Measurements from ENCODE around the gene CCDC137.

The CCDC137 gene

DNA sequence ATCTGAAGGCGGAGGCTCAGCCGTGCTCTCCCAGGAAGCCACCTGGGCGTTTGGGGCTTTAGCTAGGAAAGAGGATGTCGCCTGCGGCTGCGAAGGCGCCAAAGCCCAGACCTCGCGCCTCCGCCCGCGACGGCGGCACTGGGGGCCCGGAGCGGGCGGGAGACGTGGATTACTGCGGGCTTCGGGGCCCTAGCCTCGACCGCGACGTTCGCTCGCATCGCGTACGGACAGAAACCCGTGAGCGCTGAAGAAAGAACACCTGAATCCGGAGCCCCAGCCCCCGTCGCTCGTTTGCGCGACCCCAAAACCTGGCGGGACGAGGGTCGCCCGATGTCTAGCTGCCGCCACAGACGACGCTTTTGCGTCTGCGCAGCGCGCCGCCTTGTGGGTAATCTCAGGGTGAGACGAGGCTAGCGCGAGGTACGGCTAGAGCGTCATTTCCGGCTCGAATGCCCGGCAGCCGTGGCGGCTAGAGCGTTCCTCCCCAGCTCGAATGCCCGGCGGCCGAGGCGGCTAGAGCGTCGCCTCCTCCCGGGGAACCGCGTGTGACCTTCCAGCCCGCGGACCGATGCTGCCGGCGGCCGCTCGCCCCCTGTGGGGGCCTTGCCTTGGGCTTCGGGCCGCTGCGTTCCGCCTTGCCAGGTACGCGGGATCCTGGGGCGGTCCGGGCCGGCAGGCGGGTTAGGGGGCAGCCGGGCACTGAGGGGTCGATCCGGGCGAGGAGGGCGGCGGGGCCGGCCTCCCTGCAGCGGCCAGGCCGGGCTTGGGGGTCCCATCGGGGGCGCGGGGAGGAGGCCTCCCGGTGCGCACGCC lies 36.6 kb downstream of the CCDC137 start, which contains the start of gene MRPL12 (continued):
- TF ChIP-seq SP2 (tag by site-specific recombination; IDR thresholded peaks at IDR 0.05) (peak; percentile 80), ZNF654 (tag by site-specific recombination; IDR thresholded peaks at IDR 0.05; ENCODE audit: low read depth) (no peak), ZFHX2 (tag by site-specific recombination; conservative IDR thresholded peaks at IDR 0.05) (peak; percentile 17; the same call in 1 of the 2 replicates), ZNF335 (tag by site-specific recombination; conservative IDR thresholded peaks at IDR 0.05) (peak; percentile 94)

DNA sequence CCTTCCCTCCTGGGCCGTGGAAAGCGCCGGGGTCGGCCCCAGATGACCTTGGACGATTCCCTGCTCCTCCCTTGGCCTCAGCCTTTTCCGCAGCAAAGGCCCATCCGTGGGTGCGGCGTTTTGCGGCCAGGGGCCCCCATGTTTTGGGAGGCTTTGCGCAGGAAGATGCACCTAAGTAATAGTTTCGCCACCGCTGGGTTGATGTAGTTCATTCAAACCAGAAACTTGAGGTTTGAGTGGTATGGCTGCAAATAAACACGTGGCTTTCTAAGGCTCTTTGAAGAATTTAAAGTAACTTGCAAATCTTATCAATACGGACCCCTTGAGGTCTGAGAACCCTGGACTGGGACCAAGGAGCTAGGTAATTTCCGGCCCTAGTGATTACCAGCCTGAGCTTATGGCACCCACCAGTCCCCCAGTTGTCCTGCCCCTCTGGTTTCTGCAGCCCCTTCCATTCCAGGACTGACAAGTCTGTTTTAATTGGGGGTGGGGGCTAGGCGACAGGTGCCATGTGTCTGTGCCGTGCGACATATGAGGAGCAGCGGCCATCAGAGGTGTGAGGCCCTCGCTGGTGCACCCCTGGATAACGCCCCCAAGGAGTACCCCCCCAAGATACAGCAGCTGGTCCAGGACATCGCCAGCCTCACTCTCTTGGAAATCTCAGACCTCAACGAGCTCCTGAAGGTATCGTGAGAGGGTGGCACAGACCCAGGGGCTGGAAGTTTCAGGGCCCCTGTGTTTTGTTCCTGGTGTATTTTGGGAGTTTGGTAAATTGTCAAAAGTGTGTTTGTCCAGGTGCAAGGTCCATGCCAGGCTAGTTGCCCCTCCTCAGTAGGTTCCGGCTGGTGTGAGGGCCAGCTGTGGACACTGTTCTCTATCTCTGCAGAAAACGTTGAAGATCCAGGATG lies 37.5 kb downstream of the CCDC137 start:
- Histone ChIP-seq H3K4me1 (ENCODE audit: control insufficient read depth, insufficient read depth, low read length) (peaks cover 6% of the 10 kb centered on the region; the same call in 1 of the 2 replicates), H3K27ac (ENCODE audit: extremely low read depth, low read depth, low read length) (peak overlapping the region; percentile 97), H3K9me3 (ENCODE audit: control insufficient read depth, insufficient read depth, low read depth, low read length) (no peaks in the 10 kb centered on the region), H3K4me3 (ENCODE audit: low read depth, low read length) (peak overlapping the region; percentile 73), H3K36me3 (ENCODE audit: control insufficient read depth in 2 of 2, insufficient read depth in 1 of 2, low read length in 2 of 2) (peaks cover 28 to 81% of the 10 kb centered on the region in 2 experiments)
- TF ChIP-seq ZNF341 (tag by site-specific recombination; IDR thresholded peaks at IDR 0.05; ENCODE audit: low read depth) (peak; percentile 42; the same call in 1 of the 2 replicates), ZNF514 (tag by site-specific recombination; IDR thresholded peaks at IDR 0.05) (no peak), ZNF398 (tag by site-specific recombination; IDR thresholded peaks at IDR 0.05) (0 out of 2 replicates have a peak, but pooled peaks have one; percentile 6)
- TF ChIP-seq, protein P1, sequence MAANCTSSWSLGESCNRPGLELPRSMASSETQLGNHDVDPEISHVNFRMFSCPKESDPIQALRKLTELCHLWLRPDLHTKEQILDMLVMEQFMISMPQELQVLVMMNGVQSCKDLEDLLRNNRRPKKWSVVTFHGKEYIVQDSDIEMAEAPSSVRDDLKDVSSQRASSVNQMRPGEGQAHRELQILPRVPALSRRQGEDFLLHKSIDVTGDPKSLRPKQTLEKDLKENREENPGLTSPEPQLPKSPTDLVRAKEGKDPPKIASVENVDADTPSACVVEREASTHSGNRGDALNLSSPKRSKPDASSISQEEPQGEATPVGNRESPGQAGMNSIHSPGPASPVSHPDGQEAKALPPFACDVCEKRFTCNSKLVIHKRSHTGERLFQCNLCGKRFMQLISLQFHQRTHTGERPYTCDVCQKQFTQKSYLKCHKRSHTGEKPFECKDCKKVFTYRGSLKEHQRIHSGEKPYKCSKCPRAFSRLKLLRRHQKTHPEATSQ (tag by site-specific recombination; IDR thresholded peaks at IDR 0.05): 0 out of 2 replicates have a peak, but pooled peaks have one; percentile 4
- CTCF ChIA-PET: interaction anchor here (0.6 to 2.4 kb wide), 2 partner anchors 29 to 1420 kb away, joined by 3 to 9 read pairs; no protein-coding TSS in a partner anchor
- POLR2A ChIA-PET: interaction anchor here (0.7 to 4.0 kb wide), 34 partner anchors 8 to 333 kb away, joined by 3 to 109 read pairs (median 5); partner anchors contain the start of genes ARL16, CCDC137, CENPX and DCXR

- H3K27ac ChIP-seq (ENCODE audit: extremely low read depth, low read depth, low read length): no peak overlapping the region; the same call in 1 of the 2 replicates
- TF ChIP-seq ZBTB7A (tag by site-specific recombination; IDR thresholded peaks at IDR 0.05; ENCODE audit: low read depth): no peak
- no peak for TF ChIP-seq ZNF785 (tag by site-specific recombination; IDR thresholded peaks at IDR 0.05)
- TF ChIP-seq ZNF2 (tag by site-specific recombination; IDR thresholded peaks at IDR 0.05): no peak
- TF ChIP-seq ZNF114 (tag by site-specific recombination; IDR thresholded peaks at IDR 0.05): no peak
- no peak for TF ChIP-seq ZNF76 (tag by site-specific recombination; IDR thresholded peaks at IDR 0.05; ENCODE audit: borderline replicate concordance, low read depth)
- TF ChIP-seq, protein P2, sequence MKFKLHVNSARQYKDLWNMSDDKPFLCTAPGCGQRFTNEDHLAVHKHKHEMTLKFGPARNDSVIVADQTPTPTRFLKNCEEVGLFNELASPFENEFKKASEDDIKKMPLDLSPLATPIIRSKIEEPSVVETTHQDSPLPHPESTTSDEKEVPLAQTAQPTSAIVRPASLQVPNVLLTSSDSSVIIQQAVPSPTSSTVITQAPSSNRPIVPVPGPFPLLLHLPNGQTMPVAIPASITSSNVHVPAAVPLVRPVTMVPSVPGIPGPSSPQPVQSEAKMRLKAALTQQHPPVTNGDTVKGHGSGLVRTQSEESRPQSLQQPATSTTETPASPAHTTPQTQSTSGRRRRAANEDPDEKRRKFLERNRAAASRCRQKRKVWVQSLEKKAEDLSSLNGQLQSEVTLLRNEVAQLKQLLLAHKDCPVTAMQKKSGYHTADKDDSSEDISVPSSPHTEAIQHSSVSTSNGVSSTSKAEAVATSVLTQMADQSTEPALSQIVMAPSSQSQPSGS (tag by site-specific recombination; IDR thresholded peaks at IDR 0.05; ENCODE audit: low read depth): no peak
- no peak for TF ChIP-seq ZBTB48 (tag by site-specific recombination; IDR thresholded peaks at IDR 0.05)
- TF ChIP-seq, protein P3, sequence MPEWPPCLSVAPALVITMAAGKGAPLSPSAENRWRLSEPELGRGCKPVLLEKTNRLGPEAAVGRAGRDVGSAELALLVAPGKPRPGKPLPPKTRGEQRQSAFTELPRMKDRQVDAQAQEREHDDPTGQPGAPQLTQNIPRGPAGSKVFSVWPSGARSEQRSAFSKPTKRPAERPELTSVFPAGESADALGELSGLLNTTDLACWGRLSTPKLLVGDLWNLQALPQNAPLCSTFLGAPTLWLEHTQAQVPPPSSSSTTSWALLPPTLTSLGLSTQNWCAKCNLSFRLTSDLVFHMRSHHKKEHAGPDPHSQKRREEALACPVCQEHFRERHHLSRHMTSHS (tag by site-specific recombination; IDR thresholded peaks at IDR 0.05): no peak
- no peak for TF ChIP-seq ZNF610 (tag by site-specific recombination; IDR thresholded peaks at IDR 0.05; ENCODE audit: borderline replicate concordance)
- no peak for TF ChIP-seq ZNF138 (tag by site-specific recombination; IDR thresholded peaks at IDR 0.05; ENCODE audit: borderline replicate concordance)
- TF ChIP-seq, protein P1 (tag by site-specific recombination; IDR thresholded peaks at IDR 0.05): no peak
- no peak for TF ChIP-seq SP2 (tag by site-specific recombination; IDR thresholded peaks at IDR 0.05)
- TF ChIP-seq ZNF394 (tag by site-specific recombination; IDR thresholded peaks at IDR 0.05; ENCODE audit: borderline replicate concordance): no peak
- TF ChIP-seq ZNF239 (tag by site-specific recombination; IDR thresholded peaks at IDR 0.05): no peak
- no peak for TF ChIP-seq ZNF501 (tag by site-specific recombination; IDR thresholded peaks at IDR 0.05)
Measured at GRCh38 chr17:81705518-81706231, 39.1 kb downstream of the CCDC137 start.

More at GRCh38 chr17:81705518-81706231, 39.1 kb downstream of the CCDC137 start:
- Histone ChIP-seq H3K4me3 (ENCODE audit: low read depth, low read length) (no peak overlapping the region), H3K36me3 (ENCODE audit: control insufficient read depth in 2 of 2, insufficient read depth in 1 of 2, low read length in 2 of 2) (peaks cover 20 to 68% of the 10 kb centered on the region in 2 experiments), H3K4me1 (ENCODE audit: control insufficient read depth, insufficient read depth, low read length) (peaks cover 6% of the 10 kb centered on the region; the same call in 1 of the 2 replicates), H3K9me3 (ENCODE audit: control insufficient read depth, insufficient read depth, low read depth, low read length) (no peaks in the 10 kb centered on the region)
- CTCF ChIA-PET: no interaction called here
- POLR2A ChIA-PET: interaction anchor here (1.8 kb wide), 1 partner anchor 22 kb away, joined by 7 read pairs; the partner anchor contains the start of genes ARL16 and HGS

Measured in HEK293 (cell line).